Islet of Langerhans (tissue), 1 donor: Measurements from ENCODE around the gene SETD1B.
"Not testable (repeated sequence)": the region's sequence is repeated elsewhere in the genome, so short reads cannot be mapped to it uniquely, and the experiment has no call there.

ENCODE experiments used
- FAIRE-seq: peaks from one replicate; lab custom pipeline; 2011; peaks lifted over from hg19 to GRCh38; lab: Jason Lieb, UNC

SETD1B gene

GRCh38 chr12:121858318-121858661 is 54.5 kb downstream of the SETD1B start:
- no peak for FAIRE-seq

- no peak for FAIRE-seq
Measured at GRCh38 chr12:121858662-121859572, 55.1 kb downstream of the SETD1B start, which contains the start of gene HPD. Gene HPD, minus strand, starts transcription at chr12:121858859. Its CDS starts 36 bp downstream, at chr12:121858823.

GRCh38 chr12:121860257-121860656 is 56.4 kb downstream of the SETD1B start:
- no peak for FAIRE-seq

GRCh38 chr12:121860699-121861098 is 56.9 kb downstream of the SETD1B start:
- FAIRE-seq, result not testable (repeated sequence)

GRCh38 chr12:121861636-121862254 is 57.9 kb downstream of the SETD1B start:
- FAIRE-seq, result no peak

GRCh38 chr12:121866331-121866730 is 62.5 kb downstream of the SETD1B start:
- FAIRE-seq, result no peak

GRCh38 chr12:121869229-121869628 is 65.4 kb downstream of the SETD1B start:
- FAIRE-seq, result not testable (repeated sequence)

GRCh38 chr12:121871467-121871866 is 67.7 kb downstream of the SETD1B start:
- no peak for FAIRE-seq

- no peak for FAIRE-seq
Measured at GRCh38 chr12:121872546-121873215, 68.9 kb downstream of the SETD1B start.

GRCh38 chr12:121873216-121873569 is 69.4 kb downstream of the SETD1B start:
- no peak for FAIRE-seq

- FAIRE-seq, result no peak
Measured at GRCh38 chr12:121874071-121874470, 70.3 kb downstream of the SETD1B start.

- no peak for FAIRE-seq
Measured at GRCh38 chr12:121875582-121875981, 71.8 kb downstream of the SETD1B start.

GRCh38 chr12:121876080-121876447 is 72.3 kb downstream of the SETD1B start:
- FAIRE-seq, result not testable (repeated sequence)
